GM13976 (cell line): Measurements from ENCODE around the gene TXLNG.

ENCODE experiments used
- DNase-seq: peaks from one replicate; pipeline ENCODE4 v3.0.0; 2012; ENCODE audit warnings: low spot score
- CTCF ChIP-seq: IDR thresholded peaks from 2 replicates; pipeline ENCODE4 v1.5.1; 2012; ENCODE audit warnings: borderline replicate concordance, mild to moderate bottlenecking; ENCODE audit not compliant: insufficient read depth; ENCODE audit errors: extremely low read depth, missing control alignments, control extremely low read depth
- in situ Hi-C: fragments of 300-500 bp; cut with MboI; formaldehyde crosslinking; loops from one replicate; pipeline ENCODE4 v1.12.0; 2022; ENCODE audit warnings: low sequenced_read_pairs, mixed read lengths, inconsistent platforms; ENCODE audit not compliant: unreplicated experiment

Gene TXLNG

GRCh38 chrX:16797358-16797757 is 11.1 kb downstream of the TXLNG start:
- DNase-seq: no peak
- in situ Hi-C loops: no loop called here
- TF ChIP-seq CTCF: no peak

DNA sequence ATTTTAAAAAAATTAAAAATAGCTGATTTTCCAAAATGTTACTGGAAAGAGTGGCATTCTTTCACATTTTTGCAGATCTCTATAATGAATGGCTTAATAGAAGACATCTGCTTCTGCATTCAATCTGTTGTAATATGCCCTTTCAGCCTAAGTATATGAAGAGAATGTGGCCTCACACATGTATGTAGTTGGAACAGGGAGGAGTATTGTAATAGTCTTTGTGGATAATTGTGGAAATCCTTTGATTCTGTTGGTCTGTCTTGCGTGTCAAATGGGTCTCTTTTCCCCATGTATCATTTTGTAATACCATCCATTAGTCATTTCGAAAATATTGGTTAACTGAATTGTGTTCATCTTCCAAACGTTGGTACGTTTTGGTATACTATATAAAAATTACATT is 11.6 kb downstream of the TXLNG start:
- in situ Hi-C loops: no loop called here
- DNase-seq: no peak
- no peak for TF ChIP-seq CTCF

DNA sequence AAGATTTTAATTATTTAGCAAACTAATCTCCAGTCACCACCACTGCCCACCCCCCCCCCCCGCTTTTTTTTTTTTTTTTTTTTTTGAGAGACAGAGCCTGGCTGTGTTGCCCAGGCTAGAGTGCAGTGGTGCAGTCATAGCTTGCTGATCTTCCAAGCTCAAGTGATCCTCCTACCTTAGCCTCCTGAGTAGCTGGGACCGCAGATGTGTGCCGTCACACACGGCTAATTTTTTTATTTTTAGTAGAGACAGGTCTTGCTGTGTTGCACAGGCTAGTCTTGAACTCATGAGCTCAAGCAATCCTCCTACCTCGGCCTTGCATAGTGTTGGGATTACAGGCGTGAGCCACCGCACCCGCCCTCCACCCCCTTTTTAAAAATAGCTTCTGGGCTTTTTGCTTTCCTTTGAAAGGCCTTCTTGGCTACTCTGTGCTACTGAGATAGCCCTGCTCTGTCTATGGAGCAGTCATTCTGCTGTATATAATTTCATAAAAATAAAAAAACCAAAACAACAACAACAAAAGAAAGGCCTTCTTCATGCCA is 18.7 kb downstream of the TXLNG start:
- in situ Hi-C loops: no loop called here
- TF ChIP-seq CTCF: no peak
- DNase-seq: no peak

DNA sequence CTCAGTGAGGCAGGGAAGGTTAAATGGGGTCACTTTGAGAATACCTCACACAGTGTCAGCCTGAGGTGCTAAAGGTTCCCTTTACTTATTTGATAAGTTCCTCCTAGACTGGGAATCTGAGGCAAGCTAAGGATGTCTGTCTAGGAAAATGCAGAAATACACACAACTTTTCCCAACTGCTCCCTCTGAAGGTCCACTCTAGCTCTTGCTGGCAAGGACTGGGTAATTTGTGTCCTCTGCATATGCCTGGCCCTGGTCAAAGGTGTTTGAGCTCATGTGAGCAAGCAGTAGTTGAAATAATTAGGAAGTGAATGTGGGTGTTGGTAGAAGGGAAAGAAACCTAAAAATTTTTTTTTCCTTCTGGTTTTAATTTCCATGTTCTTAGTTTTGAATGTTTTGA is 21.3 kb downstream of the TXLNG start:
- no peak for TF ChIP-seq CTCF
- in situ Hi-C loops: no loop called here
- no peak for DNase-seq

DNA sequence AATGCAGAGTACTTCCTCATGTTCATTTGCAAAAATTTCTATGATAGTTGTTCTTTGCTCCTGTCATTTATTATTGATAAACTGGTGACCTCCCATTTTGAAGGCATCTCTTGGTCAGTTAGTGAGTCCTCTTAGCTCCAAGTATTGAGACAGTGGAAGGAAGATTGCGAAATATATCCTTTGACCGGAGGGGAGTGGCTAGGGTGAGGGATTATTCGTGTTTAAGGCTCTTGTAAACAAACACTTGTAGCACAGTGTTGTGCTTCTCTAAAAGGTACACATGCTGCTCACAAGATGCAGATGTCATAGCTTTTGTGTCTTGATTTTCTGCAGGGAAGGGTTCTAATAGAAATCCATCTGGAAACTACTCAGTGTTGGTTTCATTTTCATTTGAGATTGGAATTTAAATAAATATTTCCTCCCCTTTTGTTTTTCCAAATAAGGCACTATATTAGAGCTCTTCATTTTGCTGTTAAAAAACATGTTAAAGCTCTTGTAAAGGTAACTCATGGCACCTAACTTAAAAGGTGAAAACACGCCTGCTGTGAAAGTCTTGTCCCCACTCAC is 21.8 kb downstream of the TXLNG start:
- in situ Hi-C loops: no loop called here
- no peak for DNase-seq
- no peak for TF ChIP-seq CTCF

DNA sequence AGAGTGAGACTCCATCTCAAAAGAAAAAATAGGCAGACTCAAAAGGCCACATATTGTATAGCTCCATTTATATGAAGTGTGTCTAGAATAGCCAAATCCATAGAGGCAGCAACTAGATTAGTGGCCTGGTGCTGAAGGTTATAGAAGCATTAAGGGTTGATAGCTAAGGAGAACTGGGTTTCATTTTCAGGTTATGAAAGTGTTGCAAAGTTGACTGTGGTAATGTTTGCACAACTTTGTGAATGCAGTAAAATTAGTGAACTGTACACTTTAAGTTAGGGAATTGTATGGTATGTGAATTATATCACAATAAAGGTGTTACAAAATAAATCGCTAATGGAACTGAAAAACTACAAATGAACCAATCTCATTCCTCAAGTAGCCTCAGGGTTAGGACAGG is 28.3 kb downstream of the TXLNG start:
- no peak for TF ChIP-seq CTCF
- in situ Hi-C loops: no loop called here
- no peak for DNase-seq

DNA sequence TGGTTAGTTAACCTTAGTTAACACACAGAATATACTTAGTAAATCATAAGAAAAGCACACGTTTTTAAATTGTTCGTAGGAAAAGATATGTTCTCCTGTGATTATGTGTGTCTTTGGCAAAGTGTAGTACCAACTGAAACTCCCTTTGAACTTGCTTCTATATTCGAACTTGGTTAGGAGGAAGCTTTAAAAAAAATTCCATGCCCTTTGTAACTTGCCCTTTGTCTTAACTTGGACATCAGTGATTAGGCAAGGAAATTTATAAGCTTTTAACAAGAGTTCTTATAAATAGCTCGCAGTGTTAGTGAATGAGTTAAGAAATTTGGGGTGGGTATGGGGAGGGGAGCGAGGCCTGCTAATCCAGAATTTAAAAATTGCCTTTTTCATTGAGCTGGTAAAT is 33.4 kb downstream of the TXLNG start:
- in situ Hi-C loops: no loop called here
- no peak for TF ChIP-seq CTCF
- no peak for DNase-seq
